CD1c-positive myeloid dendritic cell (primary cell): ENCODE results near the gene ARL16.
A peak's percentile ranks its signal among the peaks of the same experiment; 100 is the strongest.

Experiments
- DNase-seq: peaks from one replicate; pipeline ENCODE4 v3.0.0-alpha.2; 2016; ENCODE audit errors: extremely low spot score

The ARL16 gene

GRCh38 chr17:81683584-81684441 lies at the start of gene ARL16, which contains the start of gene HGS:
Gene ARL16, minus strand, starts transcription at chr17:81683797. Its CDS starts 44 bp downstream, at chr17:81683753.
Gene HGS, plus strand, starts transcription at chr17:81684011. Its CDS starts 56 bp downstream, at chr17:81684067.
- DNase-seq, result peak; percentile 100

- no peak for DNase-seq
Measured at GRCh38 chr17:81727324-81728031, 43.9 kb upstream of the ARL16 start.

GRCh38 chr17:81726004-81726403 lies 42.4 kb upstream of the ARL16 start:
- DNase-seq, result no peak

- DNase-seq, result no peak
Measured at GRCh38 chr17:81725439-81725838, 41.8 kb upstream of the ARL16 start.

GRCh38 chr17:81723651-81724209 lies 40.1 kb upstream of the ARL16 start:
- no peak for DNase-seq

GRCh38 chr17:81722184-81723120 lies 38.9 kb upstream of the ARL16 start:
- no peak for DNase-seq

- no peak for DNase-seq
Measured at GRCh38 chr17:81720267-81721071, 36.9 kb upstream of the ARL16 start.

- no peak for DNase-seq
Measured at GRCh38 chr17:81719410-81720266, 36.0 kb upstream of the ARL16 start.

GRCh38 chr17:81717766-81718089 lies 34.1 kb upstream of the ARL16 start:
- no peak for DNase-seq

- no peak for DNase-seq
Measured at GRCh38 chr17:81717049-81717765, 33.6 kb upstream of the ARL16 start.

GRCh38 chr17:81716674-81716996 lies 33.0 kb upstream of the ARL16 start:
- no peak for DNase-seq

- DNase-seq, result no peak
Measured at GRCh38 chr17:81715872-81716673, 32.5 kb upstream of the ARL16 start.

GRCh38 chr17:81715107-81715871 lies 31.7 kb upstream of the ARL16 start:
- no peak for DNase-seq

- DNase-seq, result no peak
Measured at GRCh38 chr17:81714412-81715106, 31.0 kb upstream of the ARL16 start.

GRCh38 chr17:81713556-81714411 lies 30.2 kb upstream of the ARL16 start:
- no peak for DNase-seq

- no peak for DNase-seq
Measured at GRCh38 chr17:81713004-81713555, 29.5 kb upstream of the ARL16 start.
